Globus pallidus (tissue), 1 donor: Measurements from ENCODE around the gene TCF7L1.

Experiments used
- DNase-seq: peaks from one replicate; pipeline ENCODE4 v3.0.0-alpha.2; 2015; ENCODE audit warnings: low spot score

Gene TCF7L1

GRCh38 chr2:85254540-85255300, 121.5 kb downstream of the TCF7L1 start:
- no peak for DNase-seq

- DNase-seq, result no peak
Observed at GRCh38 chr2:85255456-85255812, 122.2 kb downstream of the TCF7L1 start.

GRCh38 chr2:85255813-85256594, 122.8 kb downstream of the TCF7L1 start:
- DNase-seq, result no peak

GRCh38 chr2:85257359-85257969, 124.3 kb downstream of the TCF7L1 start:
- DNase-seq, result no peak

- DNase-seq, result no peak
Observed at GRCh38 chr2:85257970-85258605, 124.9 kb downstream of the TCF7L1 start.

- no peak for DNase-seq
Observed at GRCh38 chr2:85259101-85259590, 126.0 kb downstream of the TCF7L1 start.

- no peak for DNase-seq
Observed at GRCh38 chr2:85259879-85260278, 126.7 kb downstream of the TCF7L1 start.

GRCh38 chr2:85263591-85263990, 130.4 kb downstream of the TCF7L1 start:
- no peak for DNase-seq

GRCh38 chr2:85264471-85264870, 131.3 kb downstream of the TCF7L1 start:
- DNase-seq, result no peak

- DNase-seq, result peak; percentile 36
Observed at GRCh38 chr2:85265304-85265703, 132.1 kb downstream of the TCF7L1 start.

- peak; percentile 51 for DNase-seq
Observed at GRCh38 chr2:85266146-85267041, 133.2 kb downstream of the TCF7L1 start.

GRCh38 chr2:85269959-85270358, 136.8 kb downstream of the TCF7L1 start:
- no peak for DNase-seq

GRCh38 chr2:85272357-85272756, 139.2 kb downstream of the TCF7L1 start:
- DNase-seq, result no peak

- no peak for DNase-seq
Observed at GRCh38 chr2:85273738-85274731, 140.8 kb downstream of the TCF7L1 start.

GRCh38 chr2:85275984-85276540, 142.9 kb downstream of the TCF7L1 start:
- DNase-seq, result no peak

- no peak for DNase-seq
Observed at GRCh38 chr2:85276571-85277118, 143.5 kb downstream of the TCF7L1 start.

GRCh38 chr2:85277416-85278158, 144.4 kb downstream of the TCF7L1 start:
- DNase-seq, result no peak

- DNase-seq, result no peak
Observed at GRCh38 chr2:85278361-85278760, 145.2 kb downstream of the TCF7L1 start.

- no peak for DNase-seq
Observed at GRCh38 chr2:85281553-85281952, 148.4 kb downstream of the TCF7L1 start.
